ELF-1 (cell line): ENCODE data around the gene GPC6.
"Not testable (repeated sequence)": the region's sequence is repeated elsewhere in the genome, so short reads cannot be mapped to it uniquely, and the experiment has no call there.

Experiments used
- DNase-seq: peaks from one replicate; pipeline ENCODE4 v3.0.0-alpha.2; 2016; ENCODE audit warnings: low read depth, low spot score

The GPC6 gene

GRCh38 chr13:94343687-94344086 lies 1117.1 kb downstream of the GPC6 start:
- not testable (repeated sequence) for DNase-seq

- no peak for DNase-seq
Observed at GRCh38 chr13:94344126-94344818, 1117.7 kb downstream of the GPC6 start.

GRCh38 chr13:94345374-94346195 lies 1119.0 kb downstream of the GPC6 start:
- DNase-seq = no peak

- no peak for DNase-seq
Observed at GRCh38 chr13:94346261-94347019, 1119.8 kb downstream of the GPC6 start.

- DNase-seq = no peak
Observed at GRCh38 chr13:94351292-94351990, 1124.8 kb downstream of the GPC6 start.

GRCh38 chr13:94352057-94352456 lies 1125.5 kb downstream of the GPC6 start:
- DNase-seq = no peak

- DNase-seq = no peak
Observed at GRCh38 chr13:94353167-94353710, 1126.6 kb downstream of the GPC6 start.

GRCh38 chr13:94359875-94360274 lies 1133.3 kb downstream of the GPC6 start:
- DNase-seq = no peak

GRCh38 chr13:94362411-94362909 lies 1135.9 kb downstream of the GPC6 start:
- DNase-seq = peak; percentile 93

- no peak for DNase-seq
Observed at GRCh38 chr13:94366677-94367076, 1140.1 kb downstream of the GPC6 start.

- no peak for DNase-seq
Observed at GRCh38 chr13:94369972-94370436, 1143.4 kb downstream of the GPC6 start.

GRCh38 chr13:94371855-94372254 lies 1145.2 kb downstream of the GPC6 start:
- DNase-seq = no peak

GRCh38 chr13:94382517-94382916 lies 1155.9 kb downstream of the GPC6 start:
- DNase-seq = no peak

GRCh38 chr13:94382960-94383359 lies 1156.4 kb downstream of the GPC6 start:
- DNase-seq = no peak

GRCh38 chr13:94384231-94384905 lies 1157.8 kb downstream of the GPC6 start:
- no peak for DNase-seq

GRCh38 chr13:94387047-94387446 lies 1160.4 kb downstream of the GPC6 start:
- no peak for DNase-seq

GRCh38 chr13:94389604-94390351 lies 1163.2 kb downstream of the GPC6 start:
- no peak for DNase-seq

GRCh38 chr13:94390881-94391280 lies 1164.3 kb downstream of the GPC6 start:
- DNase-seq = no peak

- DNase-seq = no peak
Observed at GRCh38 chr13:94394723-94395122, 1168.1 kb downstream of the GPC6 start.

- no peak for DNase-seq
Observed at GRCh38 chr13:94395860-94396259, 1169.3 kb downstream of the GPC6 start.
